Urinary bladder (tissue), 4 donors: Measurements from ENCODE around the gene NR6A1. TPM values are rescaled to one million over a fixed set of nuclear protein-coding genes. Genes with fewer than 3 reads are reported as not detected.

Source experiments
- DNase-seq: peaks from one replicate; pipeline ENCODE4 v3.0.0-alpha.2; 2015; ENCODE audit errors: extremely low spot score
- H3K27ac ChIP-seq: one replicate; pipeline ENCODE4 v1.5.1; 2013; ENCODE audit warnings: low read depth, mild to moderate bottlenecking, moderate library complexity
- H3K36me3 ChIP-seq: one replicate; pipeline ENCODE4 v1.6.1; 2013; ENCODE audit warnings: mild to moderate bottlenecking, moderate library complexity; ENCODE audit not compliant: insufficient read depth
- H3K4me1 ChIP-seq: one replicate; pipeline ENCODE4 v1.6.1; 2013; ENCODE audit warnings: mild to moderate bottlenecking, moderate library complexity; ENCODE audit not compliant: insufficient read depth
- H3K4me3 ChIP-seq: one replicate; pipeline ENCODE4 v1.5.1; 2013; ENCODE audit warnings: low read depth, low read length
- WGBS: extraction: QIAGEN DNeasy Blood & Tissue Kit; methylation state at CpG from one replicate; pipeline ENCODE4 v1.1.7; 2013; 5-methylcytosine and 5-hydroxymethylcytosine counted together
- polyA plus RNA-seq: library from polyadenylated mRNA; stranded (reverse); fragments of 200-250 nt; gene quantifications from one replicate; pipeline ENCODE4 v1.2.3, GENCODE V29; 2013
- total RNA-seq: library from RNA; depleted of rRNA; stranded (reverse); fragments of >200 nt; gene quantifications from one replicate; pipeline ENCODE4 v1.2.3, GENCODE V29; 2014
- donor health status: healthy with polysubstance abuse.
- donor health status: healthy.

NR6A1 gene
- total and polyA plus RNA-seq, 2 donors: 0.29 to 1.4 TPM

GRCh38 chr9:124789531-124789930, 18.4 kb upstream of the NR6A1 start:
- Histone ChIP-seq H3K27ac (no peak overlapping the region), H3K4me3 (no peak overlapping the region), H3K4me1 (no peaks in the 10 kb centered on the region), H3K36me3 (no peaks in the 10 kb centered on the region)
- DNase-seq: no peak
- 89% methylated on average over 2 of the region's 2 CpGs for WGBS

DNA sequence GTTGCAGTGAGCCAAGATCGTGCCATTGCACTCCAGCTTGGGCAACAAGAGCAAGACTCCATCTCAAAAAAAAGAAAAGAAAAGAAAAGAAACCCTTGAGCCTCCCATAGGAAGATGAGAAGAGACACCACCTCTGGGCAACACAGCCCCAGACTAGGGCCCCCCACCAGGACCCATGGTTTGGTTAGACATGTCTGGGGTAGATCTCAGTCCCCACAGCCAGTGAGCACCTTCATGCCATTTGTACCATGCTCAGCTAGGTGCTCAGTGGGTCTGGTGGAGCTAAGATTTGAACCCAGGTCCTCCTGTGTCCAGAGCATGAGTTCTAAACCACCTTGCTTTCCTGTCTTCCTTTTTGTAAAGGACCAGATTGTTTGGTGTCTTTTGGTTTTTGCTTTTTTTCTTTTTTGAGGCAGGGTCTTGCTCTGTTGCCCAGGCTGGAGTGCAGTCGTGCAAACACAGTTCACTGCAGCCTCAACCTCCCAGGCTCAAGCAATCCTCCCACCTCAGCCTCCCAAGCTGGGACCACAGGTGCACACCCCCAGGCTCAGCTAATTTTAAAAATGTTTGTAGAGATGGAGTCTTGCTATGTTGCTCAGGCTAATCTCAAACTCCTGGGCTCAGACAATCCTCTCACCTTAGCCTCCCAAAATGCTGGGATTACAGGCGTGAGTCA, 17.6 kb upstream of the NR6A1 start:
- Histone ChIP-seq H3K36me3 (no peaks in the 10 kb centered on the region), H3K27ac (no peak overlapping the region), H3K4me3 (no peak overlapping the region), H3K4me1 (no peaks in the 10 kb centered on the region)
- WGBS: 92% methylated on average over 3 of the region's 3 CpGs
- no peak for DNase-seq

DNA sequence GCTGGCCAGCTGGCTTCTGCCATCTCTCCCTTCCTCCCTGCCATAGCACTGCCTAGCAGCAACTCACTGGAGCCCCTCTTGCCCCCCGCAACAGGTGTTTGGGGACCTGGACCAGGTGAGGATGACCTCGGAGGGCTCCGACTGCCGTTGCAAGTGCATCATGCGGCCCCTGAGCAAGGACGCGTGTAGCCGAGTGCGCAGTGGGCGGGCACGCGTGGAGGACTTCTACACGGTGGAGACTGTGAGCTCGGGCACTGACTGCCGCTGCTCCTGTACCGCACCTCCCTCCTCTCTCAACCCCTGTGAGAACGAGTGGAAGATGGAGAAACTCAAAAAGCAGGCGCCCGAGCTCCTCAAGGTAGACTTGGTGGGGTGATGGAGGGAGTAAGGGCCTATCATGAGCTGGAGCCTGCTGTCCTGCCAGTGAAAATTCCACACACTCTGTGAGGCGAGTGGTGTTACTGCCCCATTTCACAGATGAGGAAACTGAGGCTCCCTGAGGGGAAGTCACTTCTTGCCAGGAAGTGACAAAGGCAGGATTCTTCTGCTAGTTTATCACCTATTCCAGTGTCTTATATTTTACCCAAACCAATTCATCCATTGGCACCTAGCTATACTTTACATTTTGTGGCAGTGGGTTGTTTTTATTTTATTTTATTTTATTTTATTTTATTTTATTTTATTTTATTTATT, 15.9 kb upstream of the NR6A1 start:
- H3K36me3 ChIP-seq: no peaks in the 10 kb centered on the region
- no peak for DNase-seq
- no peak overlapping the region for H3K27ac ChIP-seq
- H3K4me3 ChIP-seq: no peak overlapping the region
- WGBS: 96% methylated on average over 20 of the region's 20 CpGs
- H3K4me1 ChIP-seq: no peaks in the 10 kb centered on the region

GRCh38 chr9:124784509-124784908, 13.4 kb upstream of the NR6A1 start:
- Histone ChIP-seq H3K36me3 (no peaks in the 10 kb centered on the region), H3K27ac (no peak overlapping the region), H3K4me3 (no peak overlapping the region), H3K4me1 (no peaks in the 10 kb centered on the region)
- no peak for DNase-seq
- 51% methylated on average over 2 of the region's 2 CpGs for WGBS

DNA sequence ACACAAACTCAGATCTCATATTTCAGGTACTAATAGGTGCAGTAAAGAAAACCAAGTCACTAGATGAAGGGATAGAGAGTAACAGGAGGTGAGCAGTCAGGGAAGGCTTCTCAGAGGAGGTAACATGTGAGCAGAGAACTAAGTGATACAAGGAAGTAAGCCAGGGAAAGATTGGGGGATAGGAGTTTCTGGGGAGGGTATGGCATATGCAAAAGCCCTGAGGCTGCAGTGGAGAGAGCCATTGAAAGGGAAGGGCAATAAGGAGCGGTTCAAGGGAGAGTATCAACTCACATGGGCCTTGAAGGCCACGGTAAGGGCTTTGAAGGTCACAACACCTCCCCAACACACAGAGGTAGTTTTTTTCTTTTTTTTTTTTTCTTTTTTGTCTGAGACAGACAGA, 12.7 kb upstream of the NR6A1 start:
- 89% methylated on average over 2 of the region's 2 CpGs for whole genome bisulfite sequencing
- H3K4me3 ChIP-seq: no peak overlapping the region
- DNase-seq: no peak
- no peaks in the 10 kb centered on the region for H3K4me1 ChIP-seq
- H3K27ac ChIP-seq: no peak overlapping the region
- H3K36me3 ChIP-seq: no peaks in the 10 kb centered on the region

GRCh38 chr9:124782661-124783574, 11.8 kb upstream of the NR6A1 start:
- no peaks in the 10 kb centered on the region for H3K4me1 ChIP-seq
- no peaks in the 10 kb centered on the region for H3K36me3 ChIP-seq
- H3K27ac ChIP-seq: no peak overlapping the region
- H3K4me3 ChIP-seq: no peak overlapping the region
- 75% methylated on average over 13 of the region's 13 CpGs for WGBS
- DNase-seq: no peak

DNA sequence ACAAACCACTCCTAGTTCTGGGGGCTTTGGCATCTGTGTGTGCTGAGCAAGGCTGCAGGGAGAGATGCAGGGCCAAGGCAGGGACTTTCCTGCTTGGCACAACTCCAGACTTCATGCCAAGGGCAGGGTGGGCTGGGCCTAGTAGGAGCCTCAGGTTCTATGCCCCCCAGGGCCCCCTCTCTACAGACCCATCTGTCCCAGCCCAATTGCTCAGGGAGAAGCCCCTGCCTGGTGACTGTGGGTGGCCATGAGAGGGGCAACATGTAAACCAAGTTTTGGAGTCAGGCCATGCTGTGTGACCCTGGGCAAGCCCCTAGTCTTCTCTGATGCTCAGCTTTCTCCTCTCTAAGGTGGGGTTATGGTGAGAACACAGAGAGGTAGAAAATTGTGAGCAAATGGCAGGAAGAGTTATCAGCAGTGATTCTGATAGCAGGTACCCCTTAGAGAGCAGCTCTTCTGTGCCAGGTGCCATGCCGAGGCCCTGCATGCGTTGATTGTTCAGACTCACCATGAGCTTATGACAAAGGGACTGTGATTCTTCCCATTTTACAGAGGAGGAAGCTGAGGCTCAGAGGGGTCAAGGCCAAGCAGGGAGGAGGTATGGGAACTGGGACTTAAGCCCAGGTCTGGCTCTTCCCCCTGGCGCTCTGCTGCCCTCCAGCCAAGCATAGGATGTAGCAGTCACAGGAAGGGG, 11.0 kb upstream of the NR6A1 start:
- DNase-seq: no peak
- H3K36me3 ChIP-seq: no peaks in the 10 kb centered on the region
- no peak overlapping the region for H3K4me3 ChIP-seq
- WGBS: 90% methylated on average over 3 of the region's 3 CpGs
- H3K4me1 ChIP-seq: no peaks in the 10 kb centered on the region
- H3K27ac ChIP-seq: no peak overlapping the region

DNA sequence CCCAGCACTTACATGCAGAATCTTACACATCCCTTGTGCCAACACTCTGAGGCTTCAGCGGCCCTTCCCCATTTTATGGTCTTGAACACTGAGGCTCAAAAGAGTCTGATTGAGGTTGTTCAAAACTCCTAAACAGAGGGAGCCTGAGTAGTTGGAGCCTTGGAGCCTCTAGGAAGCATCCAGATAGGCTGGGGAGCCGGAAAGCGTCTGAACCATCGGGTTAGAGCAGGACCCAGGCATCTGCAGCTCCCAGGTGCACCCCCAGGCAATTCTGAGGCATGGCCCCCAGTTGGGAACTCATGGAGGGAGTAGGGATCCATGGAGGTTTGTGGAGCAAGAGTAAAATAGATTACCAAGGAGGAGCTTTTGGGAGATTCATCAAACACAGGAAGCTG, 9.6 kb upstream of the NR6A1 start:
- 92% methylated on average over 4 of the region's 4 CpGs for WGBS
- no peaks in the 10 kb centered on the region for H3K36me3 ChIP-seq

DNA sequence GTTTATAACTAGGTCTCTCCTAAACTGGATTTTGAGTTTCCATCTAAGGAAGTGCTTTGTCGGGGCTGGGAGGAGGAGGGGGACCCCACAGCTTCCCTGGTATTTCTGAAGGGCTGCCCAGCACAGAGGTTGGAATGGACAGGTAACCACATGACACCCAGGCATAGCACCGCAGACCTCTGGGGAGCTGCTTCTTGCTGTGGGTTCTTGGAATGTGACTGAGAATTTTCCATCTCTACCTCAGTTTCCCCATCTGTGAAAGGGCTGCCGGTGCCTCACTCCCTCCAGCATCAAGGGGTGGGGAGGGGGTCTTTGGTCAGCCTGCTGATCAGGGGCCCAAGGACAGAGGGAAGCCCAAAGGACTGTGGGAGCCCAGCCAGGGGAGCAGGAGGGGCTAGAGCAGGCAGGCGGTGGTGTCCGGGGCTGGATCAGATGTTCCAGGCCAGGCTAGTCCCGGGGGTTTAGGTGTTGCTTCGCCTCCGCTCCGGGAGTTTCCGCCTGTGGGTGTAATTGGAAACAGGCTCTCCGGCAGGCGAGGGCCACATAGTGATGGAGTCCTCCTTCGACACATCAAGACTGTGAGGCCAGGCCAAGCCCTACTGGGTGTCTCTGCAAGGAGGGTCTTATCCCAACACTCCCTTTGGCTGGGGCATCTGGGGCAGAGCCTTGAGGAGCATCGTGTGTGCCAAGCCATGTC, 9.1 kb upstream of the NR6A1 start:
- H3K27ac ChIP-seq: no peak overlapping the region
- no peaks in the 10 kb centered on the region for H3K4me1 ChIP-seq
- no peak overlapping the region for H3K4me3 ChIP-seq
- 35% methylated on average over 14 of the region's 14 CpGs for WGBS
- no peaks in the 10 kb centered on the region for H3K36me3 ChIP-seq
- no peak for DNase-seq

More for the DNA sequence above, 9.6 kb upstream of the NR6A1 start:
- H3K4me1 ChIP-seq: no peaks in the 10 kb centered on the region
- no peak overlapping the region for H3K27ac ChIP-seq
- DNase-seq: no peak
- no peak overlapping the region for H3K4me3 ChIP-seq

GRCh38 chr9:124779368-124780059, 8.4 kb upstream of the NR6A1 start:
- 11% methylated on average over 6 of the region's 6 CpGs for WGBS
- H3K27ac ChIP-seq: no peak overlapping the region
- no peaks in the 10 kb centered on the region for H3K4me1 ChIP-seq
- peak; percentile 69 for DNase-seq
- H3K36me3 ChIP-seq: no peaks in the 10 kb centered on the region
- H3K4me3 ChIP-seq: no peak overlapping the region

DNA sequence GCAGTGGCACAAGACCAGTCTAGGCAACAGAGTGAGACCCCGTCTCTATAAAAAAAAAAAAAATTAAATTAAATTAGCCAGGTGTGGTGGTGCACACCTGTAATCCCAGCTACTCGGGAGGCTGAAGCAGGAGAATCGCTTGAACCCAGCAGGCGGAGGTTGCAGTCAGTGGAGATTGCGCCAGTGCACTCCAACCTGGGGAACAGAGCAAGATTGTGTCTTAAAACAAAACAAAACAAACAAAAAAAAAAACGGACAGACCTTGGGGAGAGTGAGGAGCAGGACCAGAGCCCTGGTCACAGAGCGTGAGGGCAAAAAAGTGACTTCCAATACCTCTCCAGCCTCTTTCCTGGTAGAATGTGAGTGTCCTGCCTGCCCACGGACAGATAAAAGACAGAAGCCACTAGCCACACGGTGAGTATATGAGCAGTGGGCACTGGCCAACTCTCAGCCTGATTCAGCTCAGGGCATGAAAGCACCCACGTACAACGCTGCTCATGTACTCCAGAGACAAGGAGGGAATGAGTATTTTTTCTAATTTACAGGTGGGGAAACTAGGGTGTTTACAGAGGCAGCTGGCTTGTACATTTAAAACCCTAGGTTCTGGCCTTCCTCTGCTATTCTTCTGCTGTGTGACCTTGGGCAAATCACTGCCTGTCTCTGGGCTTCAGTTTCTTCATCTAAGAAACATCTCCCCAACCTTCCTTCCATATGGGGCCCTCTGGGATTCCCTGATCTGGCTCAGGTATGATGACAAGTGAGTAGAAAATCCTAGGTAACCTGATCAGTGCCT, 7.7 kb upstream of the NR6A1 start:
- Histone ChIP-seq H3K27ac (no peak overlapping the region), H3K4me3 (no peak overlapping the region), H3K36me3 (no peaks in the 10 kb centered on the region), H3K4me1 (no peaks in the 10 kb centered on the region)
- DNase-seq: no peak
- 71% methylated on average over 11 of the region's 11 CpGs for WGBS
